HepG2 (cell line): ENCODE data around the gene IKZF2. TPM values are rescaled to one million over a fixed set of nuclear protein-coding genes. Genes with fewer than 3 reads are reported as not detected.
A peak's percentile ranks its signal among the peaks of the same experiment; 100 is the strongest.

ENCODE experiments used
- ARNTL ChIP-seq: sonication (generic); formaldehyde crosslinking; IDR thresholded peaks from 2 replicates; pipeline ENCODE4 v1.4.0; 2020; ENCODE audit warnings: mild to moderate bottlenecking, missing genetic modification reagents
- JUN ChIP-seq: sonication (generic); formaldehyde crosslinking; IDR thresholded peaks from 2 replicates; pipeline ENCODE4 v1.4.0; 2020; ENCODE audit warnings: mild to moderate bottlenecking, missing genetic modification reagents
- KLF11 ChIP-seq: IDR thresholded peaks from 2 replicates; pipeline ENCODE4 v1.6.1; 2016; ENCODE audit warnings: missing compliant biosample characterization
- MED8 ChIP-seq: sonication (generic); formaldehyde crosslinking; IDR thresholded peaks from 2 replicates; pipeline ENCODE4 v1.8.1; 2023; ENCODE audit warnings: mild to moderate bottlenecking, missing genetic modification reagents; ENCODE audit not compliant: insufficient replicate concordance
- MXI1 ChIP-seq: IDR thresholded peaks from 3 replicates; pipeline ENCODE4 v1.6.1; 2012; ENCODE audit warnings: low read depth, low read length, inconsistent platforms, borderline replicate concordance
- SAFB2 ChIP-seq: sonication (generic); formaldehyde crosslinking; IDR thresholded peaks from 2 replicates; pipeline ENCODE4 v1.5.1; 2020; ENCODE audit warnings: missing genetic modification reagents, low read depth, mild to moderate bottlenecking, borderline replicate concordance
- SOX6 ChIP-seq, 2 experiments: fragments of 450-650 bp in 1 of 2; sonication (generic) in 1 of 2; formaldehyde crosslinking in 1 of 2; IDR thresholded peaks; 2 replicates each; pipeline versions ENCODE4 v1.4.0 to v1.6.1; 2017 to 2020; ENCODE audit warnings: antibody characterized with exemption in 1 of 2, mild to moderate bottlenecking in 1 of 2, missing genetic modification reagents in 1 of 2
- YY1 ChIP-seq: IDR thresholded peaks from 2 replicates; pipeline ENCODE4 v1.6.1; 2011; ENCODE audit warnings: low read length, low read depth, moderate library complexity, mild to moderate bottlenecking; ENCODE audit not compliant: insufficient read depth, insufficient replicate concordance
- ZNF317 ChIP-seq: sonication (generic); formaldehyde crosslinking; IDR thresholded peaks from 2 replicates; pipeline ENCODE4 v1.5.0; 2020; ENCODE audit warnings: mild to moderate bottlenecking, missing genetic modification reagents
- ZNF530 ChIP-seq: sonication (generic); formaldehyde crosslinking; IDR thresholded peaks from 2 replicates; pipeline ENCODE4 v1.5.0; 2020; ENCODE audit warnings: low read depth, mild to moderate bottlenecking, missing genetic modification reagents
- ZNF577 ChIP-seq: sonication (generic); formaldehyde crosslinking; IDR thresholded peaks from 2 replicates; pipeline ENCODE4 v1.4.0; 2020; ENCODE audit warnings: mild to moderate bottlenecking, low read depth, missing genetic modification reagents, borderline replicate concordance
- ZNF746 ChIP-seq: sonication (generic); formaldehyde crosslinking; IDR thresholded peaks from 2 replicates; pipeline ENCODE4 v1.8.0; 2022; ENCODE audit warnings: mild to moderate bottlenecking, missing genetic modification reagents
- ZNF749 ChIP-seq: sonication (generic); formaldehyde crosslinking; IDR thresholded peaks from 2 replicates; pipeline ENCODE4 v1.8.0; 2022; ENCODE audit warnings: mild to moderate bottlenecking, missing genetic modification reagents, moderate library complexity, borderline replicate concordance
- polyA plus RNA-seq, 8 experiments: library from polyadenylated mRNA; depleted of rRNA in 3 of 8; stranded (reverse) in 7 of 8; unstranded in 1 of 8; fragments of >200 nt; fragmentation: Illumina TruSeq in 4 of 8; extraction: Trizol in 4 of 8; gene quantifications; 2 replicates each; pipeline versions ENCODE4 v1.2.1 to v1.2.3, GENCODE V29; 2011 to 2016; ENCODE audit warnings: low read depth in 4 of 8, missing spikeins in 1 of 8, mixed read lengths in 1 of 8; ENCODE audit not compliant: insufficient read depth in 1 of 8
- total RNA-seq, 5 experiments: library from RNA; depleted of rRNA; stranded (reverse); fragments of >200 nt; fragmentation: Illumina TruSeq; extraction: Trizol; gene quantifications; 2 replicates each; pipeline ENCODE4 v1.2.3, GENCODE V29; 2016; ENCODE audit warnings: low read depth in 1 of 5
- TF ChIP-seq, protein P1 (sequence below), 2 experiments: sonication (generic) in 1 of 2; formaldehyde crosslinking in 1 of 2; IDR thresholded peaks; 2 replicates each; pipeline versions ENCODE4 v1.4.0 to v1.6.1; 2018 to 2020; ENCODE audit warnings: missing genetic modification reagents in 2 of 2, borderline replicate concordance in 1 of 2, low read depth in 1 of 2, mild to moderate bottlenecking in 1 of 2, missing biosample characterization in 1 of 2
- TF ChIP-seq, protein P2 (sequence below): sonication (generic); formaldehyde crosslinking; IDR thresholded peaks from 2 replicates; pipeline ENCODE4 v1.5.0; 2020; ENCODE audit warnings: mild to moderate bottlenecking, low read depth, missing genetic modification reagents, borderline replicate concordance
- TF ChIP-seq, protein P3 (sequence below): sonication (generic); formaldehyde crosslinking; IDR thresholded peaks from 2 replicates; pipeline ENCODE4 v1.4.0; 2020; ENCODE audit warnings: missing genetic modification reagents, mild to moderate bottlenecking, borderline replicate concordance
- TF ChIP-seq, protein P4 (sequence below): sonication (generic); IDR thresholded peaks from 2 replicates; pipeline ENCODE4 v1.6.1; 2016; ENCODE audit warnings: low read depth, borderline replicate concordance
- TF ChIP-seq, protein P5 (sequence below): sonication (generic); formaldehyde crosslinking; IDR thresholded peaks from 2 replicates; pipeline ENCODE4 v1.4.0; 2020; ENCODE audit warnings: missing genetic modification reagents

Gene IKZF2
- total and polyA plus RNA-seq, 2 of the 13 experiments (the other 11 are each of a cell fraction or from before 2014, with no cell fraction given) = 0.18 to 0.86 TPM

DNA sequence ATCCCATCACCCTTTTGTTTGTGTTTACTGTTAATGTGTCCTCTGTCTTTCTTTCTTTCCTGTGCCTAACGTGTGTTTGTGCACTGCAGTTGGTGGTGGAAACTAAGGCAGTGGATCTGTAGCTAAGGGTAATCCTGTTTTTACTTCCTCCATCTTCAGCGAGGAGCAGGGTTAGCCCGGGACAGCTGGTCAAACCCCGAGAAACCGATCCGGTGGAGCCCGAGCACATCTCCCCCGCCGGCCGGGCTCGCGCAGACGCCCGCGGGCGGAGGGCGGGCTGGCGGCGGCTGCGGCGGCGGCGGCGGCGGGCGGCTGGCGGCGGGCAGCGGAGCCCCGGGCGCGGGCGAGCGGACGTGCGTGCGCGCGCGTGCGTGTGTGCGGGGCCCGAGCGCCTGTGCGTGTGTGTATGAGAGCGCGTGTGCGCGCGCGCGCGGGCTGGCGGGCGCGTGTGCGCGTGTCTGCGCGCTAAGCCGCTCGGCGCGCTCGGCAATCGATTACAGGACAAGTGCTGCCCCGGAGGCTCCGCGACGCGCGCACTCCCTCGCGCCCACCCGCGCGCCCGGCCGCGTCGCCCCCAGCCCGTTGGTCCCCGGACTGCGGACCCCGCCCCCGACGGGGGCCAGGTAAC lies at the start of gene IKZF2 (continued):
- TF ChIP-seq, protein P1, sequence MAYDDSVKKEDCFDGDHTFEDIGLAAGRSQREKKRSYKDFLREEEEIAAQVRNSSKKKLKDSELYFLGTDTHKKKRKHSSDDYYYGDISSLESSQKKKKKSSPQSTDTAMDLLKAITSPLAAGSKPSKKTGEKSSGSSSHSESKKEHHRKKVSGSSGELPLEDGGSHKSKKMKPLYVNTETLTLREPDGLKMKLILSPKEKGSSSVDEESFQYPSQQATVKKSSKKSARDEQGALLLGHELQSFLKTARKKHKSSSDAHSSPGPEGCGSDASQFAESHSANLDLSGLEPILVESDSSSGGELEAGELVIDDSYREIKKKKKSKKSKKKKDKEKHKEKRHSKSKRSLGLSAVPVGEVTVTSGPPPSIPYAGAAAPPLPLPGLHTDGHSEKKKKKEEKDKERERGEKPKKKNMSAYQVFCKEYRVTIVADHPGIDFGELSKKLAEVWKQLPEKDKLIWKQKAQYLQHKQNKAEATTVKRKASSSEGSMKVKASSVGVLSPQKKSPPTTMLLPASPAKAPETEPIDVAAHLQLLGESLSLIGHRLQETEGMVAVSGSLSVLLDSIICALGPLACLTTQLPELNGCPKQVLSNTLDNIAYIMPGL (CRISPR knock-in tag; IDR thresholded peaks at IDR 0.05; ENCODE audit: borderline replicate concordance in 1 of 2, low read depth in 1 of 2) = peak; percentile 6 to 54; a peak in 1 of 4 replicates
- TF ChIP-seq ZNF530 (CRISPR knock-in tag) = no peak
- no peak for TF ChIP-seq ZNF749 (CRISPR knock-in tag)
- TF ChIP-seq ARNTL (CRISPR knock-in tag) = peak; percentile 34; the same call in 1 of the 2 replicates
- TF ChIP-seq ZNF317 (CRISPR knock-in tag) = 0 out of 2 replicates have a peak, but pooled peaks have one; percentile 24
- peak; percentile 22 for TF ChIP-seq MED8 (CRISPR knock-in tag)
- TF ChIP-seq, protein P2, sequence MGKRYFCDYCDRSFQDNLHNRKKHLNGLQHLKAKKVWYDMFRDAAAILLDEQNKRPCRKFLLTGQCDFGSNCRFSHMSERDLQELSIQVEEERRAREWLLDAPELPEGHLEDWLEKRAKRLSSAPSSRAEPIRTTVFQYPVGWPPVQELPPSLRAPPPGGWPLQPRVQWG (CRISPR knock-in tag) = no peak
- TF ChIP-seq, protein P3, sequence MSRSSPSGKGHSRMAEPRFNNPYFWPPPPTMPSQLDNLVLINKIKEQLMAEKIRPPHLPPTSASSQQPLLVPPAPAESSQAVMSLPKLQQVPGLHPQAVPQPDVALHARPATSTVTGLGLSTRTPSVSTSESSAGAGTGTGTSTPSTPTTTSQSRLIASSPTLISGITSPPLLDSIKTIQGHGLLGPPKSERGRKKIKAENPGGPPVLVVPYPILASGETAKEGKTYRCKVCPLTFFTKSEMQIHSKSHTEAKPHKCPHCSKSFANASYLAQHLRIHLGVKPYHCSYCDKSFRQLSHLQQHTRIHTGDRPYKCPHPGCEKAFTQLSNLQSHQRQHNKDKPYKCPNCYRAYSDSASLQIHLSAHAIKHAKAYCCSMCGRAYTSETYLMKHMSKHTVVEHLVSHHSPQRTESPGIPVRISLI (CRISPR knock-in tag) = no peak
- TF ChIP-seq YY1 = peak; percentile 69
- no peak for TF ChIP-seq JUN
- peak; percentile 36; the same call in 1 of the 3 replicates for TF ChIP-seq MXI1
- TF ChIP-seq ZNF577 (CRISPR knock-in tag) = no peak
- TF ChIP-seq KLF11 (CRISPR knock-in tag) = no peak
- no peak; the same call in 1 of the 2 replicates for TF ChIP-seq ZNF746 (CRISPR knock-in tag)
- TF ChIP-seq, protein P4, sequence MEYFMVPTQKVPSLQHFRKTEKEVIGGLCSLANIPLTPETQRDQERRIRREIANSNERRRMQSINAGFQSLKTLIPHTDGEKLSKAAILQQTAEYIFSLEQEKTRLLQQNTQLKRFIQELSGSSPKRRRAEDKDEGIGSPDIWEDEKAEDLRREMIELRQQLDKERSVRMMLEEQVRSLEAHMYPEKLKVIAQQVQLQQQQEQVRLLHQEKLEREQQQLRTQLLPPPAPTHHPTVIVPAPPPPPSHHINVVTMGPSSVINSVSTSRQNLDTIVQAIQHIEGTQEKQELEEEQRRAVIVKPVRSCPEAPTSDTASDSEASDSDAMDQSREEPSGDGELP = peak; percentile 43; the same call in 1 of the 2 replicates
- TF ChIP-seq SOX6 (IDR thresholded peaks at IDR 0.05) = no peak
- no peak for TF ChIP-seq SOX6 (CRISPR knock-in tag; IDR thresholded peaks at IDR 0.05)
- TF ChIP-seq, protein P5, sequence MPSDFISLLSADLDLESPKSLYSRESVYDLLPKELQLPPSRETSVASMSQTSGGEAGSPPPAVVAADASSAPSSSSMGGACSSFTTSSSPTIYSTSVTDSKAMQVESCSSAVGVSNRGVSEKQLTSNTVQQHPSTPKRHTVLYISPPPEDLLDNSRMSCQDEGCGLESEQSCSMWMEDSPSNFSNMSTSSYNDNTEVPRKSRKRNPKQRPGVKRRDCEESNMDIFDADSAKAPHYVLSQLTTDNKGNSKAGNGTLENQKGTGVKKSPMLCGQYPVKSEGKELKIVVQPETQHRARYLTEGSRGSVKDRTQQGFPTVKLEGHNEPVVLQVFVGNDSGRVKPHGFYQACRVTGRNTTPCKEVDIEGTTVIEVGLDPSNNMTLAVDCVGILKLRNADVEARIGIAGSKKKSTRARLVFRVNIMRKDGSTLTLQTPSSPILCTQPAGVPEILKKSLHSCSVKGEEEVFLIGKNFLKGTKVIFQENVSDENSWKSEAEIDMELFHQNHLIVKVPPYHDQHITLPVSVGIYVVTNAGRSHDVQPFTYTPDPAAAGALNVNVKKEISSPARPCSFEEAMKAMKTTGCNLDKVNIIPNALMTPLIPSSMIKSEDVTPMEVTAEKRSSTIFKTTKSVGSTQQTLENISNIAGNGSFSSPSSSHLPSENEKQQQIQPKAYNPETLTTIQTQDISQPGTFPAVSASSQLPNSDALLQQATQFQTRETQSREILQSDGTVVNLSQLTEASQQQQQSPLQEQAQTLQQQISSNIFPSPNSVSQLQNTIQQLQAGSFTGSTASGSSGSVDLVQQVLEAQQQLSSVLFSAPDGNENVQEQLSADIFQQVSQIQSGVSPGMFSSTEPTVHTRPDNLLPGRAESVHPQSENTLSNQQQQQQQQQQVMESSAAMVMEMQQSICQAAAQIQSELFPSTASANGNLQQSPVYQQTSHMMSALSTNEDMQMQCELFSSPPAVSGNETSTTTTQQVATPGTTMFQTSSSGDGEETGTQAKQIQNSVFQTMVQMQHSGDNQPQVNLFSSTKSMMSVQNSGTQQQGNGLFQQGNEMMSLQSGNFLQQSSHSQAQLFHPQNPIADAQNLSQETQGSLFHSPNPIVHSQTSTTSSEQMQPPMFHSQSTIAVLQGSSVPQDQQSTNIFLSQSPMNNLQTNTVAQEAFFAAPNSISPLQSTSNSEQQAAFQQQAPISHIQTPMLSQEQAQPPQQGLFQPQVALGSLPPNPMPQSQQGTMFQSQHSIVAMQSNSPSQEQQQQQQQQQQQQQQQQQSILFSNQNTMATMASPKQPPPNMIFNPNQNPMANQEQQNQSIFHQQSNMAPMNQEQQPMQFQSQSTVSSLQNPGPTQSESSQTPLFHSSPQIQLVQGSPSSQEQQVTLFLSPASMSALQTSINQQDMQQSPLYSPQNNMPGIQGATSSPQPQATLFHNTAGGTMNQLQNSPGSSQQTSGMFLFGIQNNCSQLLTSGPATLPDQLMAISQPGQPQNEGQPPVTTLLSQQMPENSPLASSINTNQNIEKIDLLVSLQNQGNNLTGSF (CRISPR knock-in tag) = no peak
- peak; percentile 56; the same call in 1 of the 2 replicates for TF ChIP-seq SAFB2 (CRISPR knock-in tag)
